Mesodermal cell (in vitro differentiated cells): Measurements from ENCODE around the gene ZNF511.
"Not testable (repeated sequence)": the region's sequence is repeated elsewhere in the genome, so short reads cannot be mapped to it uniquely, and the experiment has no call there.

Source experiments
- H3K27ac ChIP-seq: 2 replicates; pipeline ENCODE4 v1.7.0; 2013; ENCODE audit warnings: mild to moderate bottlenecking, low read depth, low read length, moderate library complexity; ENCODE audit not compliant: severe bottlenecking
- H3K36me3 ChIP-seq: 2 replicates; pipeline ENCODE4 v1.7.1; 2013; ENCODE audit warnings: mild to moderate bottlenecking, low read length, moderate library complexity; ENCODE audit not compliant: control insufficient read depth, insufficient read depth
- H3K4me1 ChIP-seq: one replicate; pipeline ENCODE4 v1.7.1; 2013; ENCODE audit warnings: mild to moderate bottlenecking, low read length; ENCODE audit not compliant: insufficient read depth, control insufficient read depth, poor library complexity, severe bottlenecking
- H3K4me3 ChIP-seq: 2 replicates; pipeline ENCODE4 v1.7.0; 2013; ENCODE audit warnings: low read length, control low read depth, mild to moderate bottlenecking; ENCODE audit not compliant: insufficient read depth, poor library complexity, severe bottlenecking; ENCODE audit errors: extremely low read depth
- H3K9me3 ChIP-seq: 2 replicates; pipeline ENCODE4 v1.7.1; 2013; ENCODE audit warnings: mild to moderate bottlenecking, low read length, moderate library complexity; ENCODE audit not compliant: control insufficient read depth
- WGBS, 2 experiments: methylation state at CpG; one replicate each; pipeline ENCODE4 v1.1.5; 2013; ENCODE audit warnings: missing lambda C conversion rate in 2 of 2; ENCODE audit not compliant: insufficient coverage in 2 of 2; 5-methylcytosine and 5-hydroxymethylcytosine counted together

The ZNF511 gene

DNA sequence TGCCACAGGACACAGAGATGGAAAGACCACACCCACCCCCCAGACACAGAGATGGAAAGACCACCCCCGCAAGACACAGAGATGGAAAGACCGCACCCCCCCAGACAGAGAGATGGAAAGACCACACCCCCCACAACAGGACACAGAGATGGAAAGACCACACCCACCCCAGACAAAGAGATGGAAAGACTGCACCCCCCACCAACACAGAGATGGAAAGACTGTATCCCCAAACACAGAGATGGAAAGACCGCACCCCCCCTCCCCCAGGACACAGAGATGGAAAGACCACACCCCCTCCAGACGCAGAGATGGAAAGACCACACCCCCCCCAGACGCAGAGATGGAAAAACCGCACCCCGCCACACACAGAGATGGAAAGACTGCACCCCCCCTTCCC, 8.0 kb downstream of the ZNF511 start:
- Histone ChIP-seq H3K27ac (no peak overlapping the region), H3K36me3 (peaks cover 11% of the 10 kb centered on the region), H3K4me1 (no peaks in the 10 kb centered on the region), H3K9me3 (no peaks in the 10 kb centered on the region), H3K4me3 (no peak overlapping the region)
- no CpG with 5 or more reads among the region's 7 CpGs for WGBS, 2 experiments

DNA sequence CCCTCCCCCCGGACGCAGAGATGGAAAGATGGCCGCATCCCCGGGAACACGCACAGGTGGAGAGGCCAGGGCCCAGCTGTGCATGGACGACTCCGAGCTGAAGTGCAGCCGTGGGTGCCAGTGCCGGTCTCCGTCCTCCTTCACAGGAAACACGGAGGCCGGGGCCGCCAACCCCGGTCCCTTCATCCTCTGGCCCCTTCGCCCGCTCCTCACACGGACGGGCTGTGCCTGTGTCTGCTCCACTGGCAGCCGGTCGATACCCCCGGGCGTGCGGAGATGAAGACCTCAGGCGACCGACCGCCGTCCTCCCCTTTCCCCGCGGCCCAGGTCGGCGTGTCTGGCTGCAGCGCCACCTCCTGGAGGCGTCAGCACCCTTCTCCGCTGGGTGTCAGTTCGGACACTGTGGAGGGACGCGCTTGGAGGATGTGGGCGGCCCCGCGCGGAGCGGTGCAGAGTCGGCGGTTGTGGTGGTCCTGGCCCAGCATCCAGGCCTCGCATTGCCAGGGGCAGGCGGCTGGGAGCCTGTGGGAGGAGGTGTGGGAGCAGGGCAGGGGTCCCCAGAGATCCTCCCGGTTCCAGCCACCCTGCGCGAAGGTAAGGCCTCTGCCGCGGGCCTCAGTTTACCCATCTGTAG, 9.9 kb downstream of the ZNF511 start:
- Histone ChIP-seq H3K36me3 (no peaks in the 10 kb centered on the region), H3K4me3 (peak overlapping the region; percentile 21), H3K27ac (no peak overlapping the region), H3K9me3 (no peaks in the 10 kb centered on the region), H3K4me1 (no peaks in the 10 kb centered on the region)
- WGBS, 2 experiments = 12 to 14% methylated on average over 37 to 42 of the region's 51 CpGs

DNA sequence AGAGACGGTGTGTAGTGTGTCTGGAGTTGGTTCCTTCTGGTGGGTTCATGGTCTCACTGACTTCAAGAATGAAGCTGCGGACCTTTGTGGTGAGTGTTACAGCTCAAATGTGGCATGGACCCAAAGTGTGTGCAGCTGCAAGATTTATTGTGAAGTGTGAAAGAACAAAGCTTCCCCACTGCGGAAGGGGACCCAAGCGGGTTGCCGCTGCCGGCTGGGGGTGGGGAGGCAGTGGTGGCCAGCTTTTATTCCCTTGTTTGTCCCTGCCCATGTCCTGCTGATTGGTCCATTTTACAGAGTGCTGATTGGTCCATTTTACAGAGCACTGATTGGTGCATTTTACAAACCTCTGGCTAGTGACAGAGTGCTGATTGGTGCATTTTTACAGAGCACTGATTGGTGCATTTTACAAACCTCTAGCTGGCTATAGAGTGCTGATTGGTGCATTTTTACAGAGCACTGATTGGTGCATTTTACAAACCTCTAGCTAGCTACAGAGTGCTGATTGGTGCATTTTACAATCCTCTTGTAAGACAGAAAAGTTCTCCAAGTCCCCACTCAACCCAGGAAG, 12.2 kb downstream of the ZNF511 start:
- not testable (repeated sequence) for H3K36me3 ChIP-seq, H3K9me3 ChIP-seq, H3K4me3 ChIP-seq, H3K4me1 ChIP-seq, H3K27ac ChIP-seq
- 91 to 95% methylated on average over 2 to 5 of the region's 6 CpGs for WGBS, 2 experiments

DNA sequence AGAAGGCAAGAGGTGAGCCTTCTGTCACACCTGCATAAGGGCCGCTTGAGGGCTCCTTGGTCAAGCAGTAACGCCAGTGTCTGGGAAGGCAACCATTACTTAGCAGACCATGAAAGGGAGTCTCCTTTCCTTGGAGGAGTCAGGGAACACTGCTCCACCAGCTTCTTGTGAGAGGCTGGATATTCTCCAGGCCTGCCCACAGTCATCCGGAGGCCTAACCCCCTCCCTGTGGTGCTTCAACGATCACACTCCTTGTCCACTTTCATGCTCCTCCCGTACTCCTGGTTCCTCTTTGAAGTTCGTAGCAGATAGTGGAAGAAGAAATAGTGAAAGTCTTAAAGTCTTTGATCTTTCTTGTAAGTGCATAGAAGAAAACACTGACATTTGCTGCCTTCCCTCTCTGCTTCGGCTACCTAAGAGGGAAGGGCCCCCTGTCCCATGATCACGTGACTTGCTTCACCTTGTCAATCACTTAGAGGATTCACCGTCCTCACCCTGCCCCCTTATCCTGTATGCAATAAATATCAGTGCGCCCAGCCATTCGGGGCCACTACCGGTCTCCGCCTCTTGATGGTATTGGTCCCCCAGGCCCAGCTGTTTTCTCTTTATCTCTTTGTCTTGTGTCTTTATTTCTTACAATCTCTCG, 13.5 kb downstream of the ZNF511 start:
- H3K9me3 ChIP-seq, H3K27ac ChIP-seq, H3K4me3 ChIP-seq, H3K36me3 ChIP-seq, H3K4me1 ChIP-seq: not testable (repeated sequence)
- 82 to 100% methylated on average over 1 to 3 of the region's 14 CpGs for WGBS, 2 experiments

DNA sequence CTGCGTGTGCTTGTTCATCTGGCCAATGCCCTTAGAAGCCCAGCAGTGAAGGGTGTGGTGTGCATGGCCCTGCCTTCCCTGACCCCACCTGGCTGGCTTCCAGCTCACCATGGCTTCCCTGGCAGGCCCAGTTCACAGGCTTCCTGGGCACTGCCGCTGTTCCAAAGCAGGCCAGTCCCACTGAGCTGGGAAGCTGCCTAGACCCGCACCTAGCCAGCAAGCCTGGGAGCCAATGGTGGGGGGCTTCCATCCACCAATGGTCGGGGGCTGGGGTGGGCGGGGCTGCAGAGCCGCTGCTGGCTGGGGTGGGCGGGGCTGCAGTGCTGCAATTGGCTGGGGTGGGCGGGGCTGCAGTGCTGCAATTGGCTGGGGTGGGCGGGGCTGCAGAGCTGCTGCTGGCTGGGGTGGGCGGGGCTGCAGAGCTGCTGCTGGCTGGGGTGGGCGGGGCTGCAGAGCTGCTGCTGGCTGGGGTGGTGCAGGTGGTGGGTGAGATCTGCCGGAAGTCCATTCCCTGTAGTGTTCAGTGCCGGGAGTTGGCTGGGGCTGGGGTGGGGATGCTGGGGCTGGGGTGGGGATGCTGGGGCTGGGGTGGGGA, 15.6 kb downstream of the ZNF511 start:
- Histone ChIP-seq H3K9me3 (no peaks in the 10 kb centered on the region), H3K4me3 (no peak overlapping the region), H3K36me3 (no peaks in the 10 kb centered on the region), H3K27ac (no peak overlapping the region), H3K4me1 (peaks cover under 1% of the 10 kb centered on the region)
- WGBS, 2 experiments = 27 to 46% methylated on average over 2 to 3 of the region's 13 CpGs

DNA sequence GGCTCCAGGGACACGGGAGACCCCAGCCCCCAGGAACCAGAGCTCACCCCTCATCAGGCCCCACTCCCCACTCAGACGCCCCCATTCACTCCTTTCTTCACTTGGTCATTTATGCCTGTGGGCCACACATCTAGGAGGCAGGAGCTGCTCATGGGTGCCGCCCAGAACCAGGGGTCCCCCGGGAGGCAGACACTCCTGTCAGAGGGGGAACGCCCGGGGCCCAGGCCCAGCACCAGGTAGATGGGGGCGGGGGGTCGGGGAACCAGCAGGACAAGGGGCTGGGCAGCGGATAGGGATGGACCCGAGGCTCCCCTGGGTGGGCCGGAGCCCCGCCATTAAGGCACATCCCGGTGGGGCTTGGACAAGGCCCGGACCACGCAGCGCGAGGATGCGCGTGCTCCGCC, 16.1 kb downstream of the ZNF511 start:
- H3K4me3 ChIP-seq = peak overlapping the region; percentile 31

DNA sequence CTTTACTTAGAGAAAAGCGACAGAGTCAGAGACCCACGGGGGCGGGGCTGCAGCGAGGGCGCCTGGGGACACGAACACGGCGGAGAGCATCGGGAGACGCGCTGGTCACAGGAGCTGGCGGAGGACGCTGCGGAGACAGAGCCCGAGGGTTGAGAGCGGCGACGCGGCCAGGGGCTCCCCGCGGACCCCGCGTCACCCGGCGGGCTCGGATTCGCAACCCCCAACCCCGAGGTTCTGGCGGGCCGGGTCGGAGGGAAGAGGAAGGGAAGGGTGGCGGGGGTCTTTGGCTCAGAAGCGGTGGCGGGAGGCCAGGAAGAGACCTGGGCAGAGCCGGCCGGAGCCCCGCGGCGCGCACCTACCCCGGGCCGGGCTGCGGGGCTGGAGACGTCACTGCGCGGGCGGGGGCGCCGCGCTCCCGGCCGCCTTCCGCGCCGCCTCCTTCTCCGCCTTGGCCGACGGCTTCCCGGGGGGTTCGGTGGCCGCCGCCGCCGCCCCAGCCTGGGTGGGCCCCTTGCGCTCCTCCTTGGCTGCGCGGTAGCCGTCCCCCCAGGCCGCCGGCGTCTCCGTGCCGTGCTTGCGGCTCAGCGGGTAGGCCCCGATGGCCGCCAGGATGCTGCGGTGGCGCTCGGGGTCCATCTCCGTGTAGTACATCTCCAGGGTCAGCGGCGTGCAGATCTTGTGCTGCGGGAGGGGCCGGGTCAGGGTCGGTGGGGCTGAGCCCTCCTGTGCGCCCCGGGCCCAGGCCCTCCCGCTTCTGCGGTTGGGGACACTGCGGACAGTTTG, 16.9 kb downstream of the ZNF511 start:
- Histone ChIP-seq H3K36me3 (no peaks in the 10 kb centered on the region), H3K4me1 (peaks cover 4% of the 10 kb centered on the region), H3K27ac (no peak overlapping the region), H3K4me3 (peak overlapping the region; percentile 31), H3K9me3 (no peaks in the 10 kb centered on the region)
- WGBS, 2 experiments = 4 to 5% methylated on average over 66 to 82 of the region's 91 CpGs

More for the DNA sequence above, 16.1 kb downstream of the ZNF511 start:
- 63 to 72% methylated on average over 15 to 17 of the region's 20 CpGs for WGBS, 2 experiments
- H3K4me1 ChIP-seq = peaks cover 4% of the 10 kb centered on the region
- no peak overlapping the region for H3K27ac ChIP-seq
- H3K9me3 ChIP-seq = no peaks in the 10 kb centered on the region
- no peaks in the 10 kb centered on the region for H3K36me3 ChIP-seq

DNA sequence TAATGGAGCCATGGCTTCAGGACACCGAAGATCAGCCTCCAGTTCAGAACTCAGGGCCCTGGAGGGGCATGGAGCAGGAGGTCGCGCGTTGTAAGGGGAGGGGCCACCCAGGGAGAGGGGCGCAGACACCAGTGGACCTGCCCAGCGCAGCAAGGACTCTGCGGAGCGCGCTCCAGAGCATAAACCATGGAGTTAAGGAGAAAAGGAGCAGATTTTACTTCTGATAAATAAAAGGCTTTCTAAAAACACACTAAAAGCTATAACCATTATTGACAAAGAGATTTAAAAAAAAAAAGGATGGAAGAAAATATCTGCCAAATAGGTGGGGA, 17.5 kb downstream of the ZNF511 start:
- Histone ChIP-seq H3K36me3 (no peaks in the 10 kb centered on the region), H3K9me3 (no peaks in the 10 kb centered on the region), H3K4me1 (peaks cover 4% of the 10 kb centered on the region), H3K4me3 (peak overlapping the region; percentile 31), H3K27ac (no peak overlapping the region)
- 16 to 19% methylated on average over 5 of the region's 9 CpGs for WGBS, 2 experiments

DNA sequence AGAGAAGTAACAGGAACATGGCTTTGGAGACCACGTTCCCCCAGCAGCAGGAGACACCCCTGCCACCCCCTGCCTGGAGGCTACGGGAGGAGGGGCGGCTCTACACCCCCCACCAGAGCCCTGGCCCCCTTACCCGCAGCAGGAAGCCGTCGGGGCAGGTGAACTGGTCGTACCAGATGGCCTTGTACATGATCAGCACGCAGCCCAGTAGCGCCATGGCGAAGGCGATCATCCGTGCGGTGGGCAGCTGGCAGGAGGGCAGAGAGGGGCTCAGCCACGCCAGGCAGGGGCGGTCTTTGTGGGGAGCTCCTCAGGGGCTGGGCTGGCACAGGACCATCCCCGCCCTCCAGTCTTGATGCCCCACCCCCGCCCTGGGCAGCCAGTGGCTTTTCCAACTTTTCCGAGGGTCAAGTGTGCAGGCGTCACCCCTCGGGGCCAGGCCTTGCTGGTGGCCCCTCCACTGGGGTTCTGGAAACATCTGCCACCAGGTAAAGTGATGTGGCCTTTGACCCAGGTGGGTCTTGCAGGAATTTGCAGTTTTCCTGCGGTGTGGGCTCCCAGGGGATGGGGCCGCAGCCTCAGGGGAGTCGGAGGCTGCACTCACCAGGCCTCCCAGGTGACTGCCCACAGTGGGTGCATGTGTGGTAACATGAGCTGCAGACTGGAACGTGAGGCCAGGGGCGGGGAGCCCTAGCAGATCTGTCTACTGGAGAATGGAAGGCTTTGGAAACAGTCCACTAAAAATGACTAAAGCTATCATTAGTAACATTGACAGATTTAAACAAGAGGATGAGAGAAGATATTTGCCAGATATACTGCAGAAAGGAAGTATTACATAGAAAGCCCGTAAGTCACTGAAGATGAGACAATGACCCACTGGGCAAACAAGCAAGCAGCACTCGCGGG, 18.3 kb downstream of the ZNF511 start:
- H3K9me3 ChIP-seq = no peaks in the 10 kb centered on the region
- H3K4me3 ChIP-seq = no peak overlapping the region
- 75 to 80% methylated on average over 23 to 24 of the region's 28 CpGs for WGBS, 2 experiments

More for the DNA sequence above, 18.3 kb downstream of the ZNF511 start:
- Histone ChIP-seq H3K27ac (no peak overlapping the region), H3K36me3 (no peaks in the 10 kb centered on the region), H3K4me1 (peaks cover 4% of the 10 kb centered on the region)
